SK-N-SH (cell line): ENCODE measurements around the gene AFAP1. TPM values are rescaled to one million over a fixed set of nuclear protein-coding genes. Genes with fewer than 3 reads are reported as not detected.
"Not testable (repeated sequence)": the region's sequence is repeated elsewhere in the genome, so short reads cannot be mapped to it uniquely, and the experiment has no call there.

Experiments used
- CTCF ChIA-PET: fragments of 300-600, 350-600 bp; formaldehyde crosslinking; extraction: SDS; loops from one replicate; lab custom pipeline; 2021; lab: Yijun Ruan, JAX
- POLR2A ChIA-PET: fragments of 350-600 bp; sonication (Branson Sonifier 250); formaldehyde crosslinking; extraction: SDS; loops from one replicate; lab custom pipeline; 2020; ENCODE audit warnings: antibody characterized with exemption, inconsistent platforms; lab: Yijun Ruan, JAX
- DNase-seq: peaks from one replicate; pipeline ENCODE4 v3.0.0; 2012
- H2AFZ ChIP-seq: fragments of 200-600 bp; sonication (generic); 2 replicates; pipeline ENCODE4 v1.8.1; 2016; ENCODE audit warnings: antibody characterized with exemption, mild to moderate bottlenecking, low read depth
- H3F3A ChIP-seq: fragments of 200-600 bp; sonication (generic); replicated peaks from 2 replicates; pipeline ENCODE3; 2016; ENCODE audit warnings: antibody characterized with exemption, mild to moderate bottlenecking; ENCODE audit not compliant: insufficient read depth
- H3K27ac ChIP-seq, 2 experiments: fragments of 200-500 bp in 1 of 2; fragments of 200-600 bp in 1 of 2; sonication (Bioruptor generic) in 1 of 2; sonication (generic), shearing (Covaris generic) in 1 of 2; 2 replicates each; pipeline versions ENCODE4 v1.5.1 to v1.6.1; 2014 to 2016; ENCODE audit warnings: low read depth in 2 of 2, inconsistent platforms in 1 of 2, low read length in 1 of 2, mild to moderate bottlenecking in 1 of 2, mixed read lengths in 1 of 2
- H3K27me3 ChIP-seq: fragments of 200-600 bp; sonication (generic), shearing (Covaris generic); 2 replicates; pipeline ENCODE4 v1.6.1; 2016; ENCODE audit warnings: mixed run types; ENCODE audit not compliant: insufficient read depth
- H3K36me3 ChIP-seq, 2 experiments: fragments of 200-500 bp in 1 of 2; fragments of 200-600 bp in 1 of 2; sonication (Bioruptor generic) in 1 of 2; sonication (generic) in 1 of 2; replicated peaks in 1 of 2; 2 replicates each; pipeline versions ENCODE3 to v1.5.1; 2014 to 2016; ENCODE audit warnings: low read length in 1 of 2, mild to moderate bottlenecking in 1 of 2; ENCODE audit not compliant: insufficient read depth in 2 of 2, control insufficient read depth in 1 of 2
- H3K4me1 ChIP-seq, 2 experiments: fragments of 200-500 bp in 1 of 2; fragments of 200-600 bp in 1 of 2; sonication (Bioruptor generic) in 1 of 2; sonication (generic), shearing (Covaris generic) in 1 of 2; 2 replicates each; pipeline versions ENCODE4 v1.5.1 to v1.6.1; 2014 to 2016; ENCODE audit warnings: low read depth in 1 of 2, low read length in 1 of 2, mixed run types in 1 of 2; ENCODE audit not compliant: insufficient read depth in 2 of 2, control insufficient read depth in 1 of 2
- H3K4me2 ChIP-seq: fragments of 200-600 bp; sonication (generic), shearing (Covaris generic); 2 replicates; pipeline ENCODE4 v1.6.1; 2017; ENCODE audit warnings: mixed run types
- H3K4me3 ChIP-seq, 2 experiments: fragments of 200-500 bp in 1 of 2; fragments of 200-600 bp in 1 of 2; sonication (Bioruptor generic) in 1 of 2; sonication (generic), shearing (Covaris generic) in 1 of 2; 2 replicates each; pipeline versions ENCODE4 v1.5.1 to v1.8.1; 2014 to 2016; ENCODE audit warnings: low read depth in 2 of 2, inconsistent platforms in 1 of 2, low read length in 1 of 2, mild to moderate bottlenecking in 1 of 2, mixed read lengths in 1 of 2, moderate library complexity in 1 of 2
- H3K79me2 ChIP-seq: fragments of 200-600 bp; sonication (generic); 2 replicates; pipeline ENCODE4 v1.8.1; 2017; ENCODE audit warnings: mild to moderate bottlenecking; ENCODE audit not compliant: insufficient read depth
- H3K9ac ChIP-seq: fragments of 200-600 bp; sonication (generic); 2 replicates; pipeline ENCODE4 v1.6.1; 2017; ENCODE audit warnings: mixed run types
- H3K9me2 ChIP-seq: fragments of 200-600 bp; sonication (generic); 2 replicates; pipeline ENCODE4 v1.6.1; 2017; ENCODE audit warnings: mixed run types
- H3K9me3 ChIP-seq: fragments of 200-600 bp; sonication (generic); 2 replicates; pipeline ENCODE4 v1.6.1; 2017; ENCODE audit warnings: mixed run types, mild to moderate bottlenecking, moderate library complexity
- H4K20me1 ChIP-seq: fragments of 200-600 bp; sonication (generic); 2 replicates; pipeline ENCODE4 v1.6.1; 2017; ENCODE audit warnings: mild to moderate bottlenecking, mixed run types; ENCODE audit not compliant: insufficient read depth
- JUND ChIP-seq: IDR thresholded peaks from 2 replicates; pipeline ENCODE4 v1.4.0; 2012
- PBX3 ChIP-seq: IDR thresholded peaks from 2 replicates; pipeline ENCODE4; 2012
- TCF12 ChIP-seq: IDR thresholded peaks from 2 replicates; pipeline ENCODE4 v1.4.0; 2012
- USF2 ChIP-seq: fragments of 150-350 bp; IDR thresholded peaks from 2 replicates; pipeline ENCODE4 v1.6.1; 2017; ENCODE audit warnings: antibody characterized with exemption, low read length, low read depth, borderline replicate concordance
- WGBS: methylation state at CpG from one replicate; pipeline ENCODE4 v1.1.6; 2017; ENCODE audit warnings: low lambda C conversion rate; 5-methylcytosine and 5-hydroxymethylcytosine counted together
- polyA plus RNA-seq, 3 experiments: library from polyadenylated mRNA; depleted of rRNA; stranded (reverse); fragments of >200 nt; gene quantifications; 2 replicates each; pipeline ENCODE4 v1.2.3, GENCODE V29; 2012

Gene AFAP1
- polyA plus RNA-seq, 1 of the 3 experiments (the other 2 are of a cell fraction), result 67.9 TPM

DNA sequence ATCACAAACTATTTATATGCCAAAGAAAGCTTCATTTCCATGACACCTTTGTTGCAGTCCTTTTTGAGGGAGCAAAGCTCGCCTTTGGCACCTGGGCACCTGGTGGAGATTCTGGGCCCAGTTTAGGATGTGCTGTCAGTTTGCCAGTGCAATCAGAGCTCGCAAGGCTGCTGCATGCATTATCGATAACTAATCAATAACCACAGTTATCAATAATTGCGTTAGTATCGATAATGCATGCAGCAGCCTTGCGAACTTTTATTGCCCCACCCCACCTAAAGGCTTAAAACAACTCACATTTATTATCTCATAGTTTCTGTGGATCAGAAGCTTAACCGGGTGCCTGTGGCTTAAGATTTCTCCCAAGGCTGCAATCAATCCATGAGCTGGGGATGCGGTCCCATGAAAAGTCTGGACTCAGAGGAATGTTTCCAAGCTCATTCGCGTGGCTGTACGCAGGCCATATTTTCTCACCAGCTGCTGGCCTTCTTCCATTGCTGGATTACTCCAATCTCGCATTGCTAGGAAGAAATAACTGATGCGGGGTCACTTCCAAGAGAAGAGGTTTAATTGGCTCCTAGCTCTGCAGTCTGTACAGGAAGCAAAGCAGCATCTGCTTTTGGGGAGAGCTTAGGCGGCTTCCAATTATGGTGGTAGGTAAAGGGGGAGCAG lies 6.2 kb upstream of the AFAP1 start:
- Histone ChIP-seq H2AFZ (no peak overlapping the region), H3K4me2 (no peak overlapping the region), H3K4me1 (peaks cover 8 to 26% of the 10 kb centered on the region in 2 experiments; a peak in 2 of 4 replicates), H3K36me3 (no peaks in the 10 kb centered on the region), H3K4me3 (no peak overlapping the region), H3K9me2 (no peaks in the 10 kb centered on the region), H3K27ac (no peak overlapping the region), H4K20me1 (no peaks in the 10 kb centered on the region)
- POLR2A ChIA-PET, result no interaction called here
- whole genome bisulfite sequencing, result 94% methylated on average over 13 of the region's 14 CpGs
- TF ChIP-seq JUND, result no peak
- TF ChIP-seq, all 33 proteins: peak for 0
- Histone ChIP-seq H3K9me3 (no peaks in the 10 kb centered on the region), H3K9ac (no peak overlapping the region), H3K27me3 (no peaks in the 10 kb centered on the region), H3F3A (peaks cover 8% of the 10 kb centered on the region), H3K79me2 (no peaks in the 10 kb centered on the region)
- CTCF ChIA-PET, result interaction anchor here (0.7 to 13.5 kb wide), 6 partner anchors 16 to 142 kb away, joined by 3 to 116 read pairs (median 4); no protein-coding TSS in a partner anchor
- DNase-seq, result no peak

DNA sequence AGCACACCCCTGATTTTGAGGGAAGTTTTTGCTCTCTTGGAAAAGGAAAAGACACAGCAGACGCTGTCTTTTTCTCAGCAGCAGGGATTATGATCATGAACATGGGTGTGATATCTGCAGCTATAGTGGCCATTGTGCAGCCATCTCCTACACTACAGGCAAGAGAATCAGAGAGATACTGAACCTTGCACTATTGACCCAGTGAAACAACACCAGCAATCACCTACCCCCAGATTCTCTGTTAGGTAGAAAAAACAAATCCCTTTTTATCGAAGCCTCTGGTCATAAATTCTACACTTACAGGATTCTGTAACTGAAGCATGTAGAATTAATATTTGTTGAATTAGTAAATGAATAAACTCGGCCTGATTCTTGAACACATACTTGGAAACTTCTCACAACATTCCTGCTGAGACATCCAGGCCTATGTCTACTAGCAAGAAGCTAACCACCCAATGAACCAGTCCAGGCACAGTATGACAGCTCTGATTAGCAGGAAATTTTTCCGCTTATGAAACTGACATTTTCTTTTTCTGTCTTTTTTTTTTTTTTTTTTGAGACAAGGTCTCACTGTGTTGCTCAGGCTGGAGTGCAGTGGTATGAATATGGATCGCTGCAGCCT lies 5.0 kb upstream of the AFAP1 start:
- Histone ChIP-seq H3K36me3 (no peaks in the 10 kb centered on the region), H3K4me3 (no peak overlapping the region), H3K27me3 (no peaks in the 10 kb centered on the region), H3K9me3 (no peaks in the 10 kb centered on the region), H3K4me1 (peaks cover 11 to 24% of the 10 kb centered on the region in 2 experiments; a peak in 2 of 4 replicates)
- 75% methylated on average over 5 of the region's 5 CpGs for WGBS
- POLR2A ChIA-PET, result no interaction called here
- no peak for TF ChIP-seq USF2
- peak; percentile 10; the same call in 1 of the 2 replicates for TF ChIP-seq PBX3
- peak; percentile 11; the same call in 1 of the 2 replicates for TF ChIP-seq TCF12
- TF ChIP-seq, all 33 proteins: peak for 2
- Histone ChIP-seq H3K79me2 (peaks cover 6% of the 10 kb centered on the region; the same call in 1 of the 2 replicates), H4K20me1 (no peaks in the 10 kb centered on the region), H3K27ac (peak overlapping the region in 1 of 2 experiments; percentile 9; a peak in 1 of 4 replicates), H3K9me2 (no peaks in the 10 kb centered on the region), H3K4me2 (no peak overlapping the region), H3K9ac (no peak overlapping the region), H2AFZ (no peak overlapping the region), H3F3A (peaks cover 14% of the 10 kb centered on the region)
- CTCF ChIA-PET, result interaction anchor here (1.1 to 13.5 kb wide), 3 partner anchors 43 to 140 kb away, joined by 3 to 116 read pairs (median 6); no protein-coding TSS in a partner anchor
- no peak for DNase-seq

DNA sequence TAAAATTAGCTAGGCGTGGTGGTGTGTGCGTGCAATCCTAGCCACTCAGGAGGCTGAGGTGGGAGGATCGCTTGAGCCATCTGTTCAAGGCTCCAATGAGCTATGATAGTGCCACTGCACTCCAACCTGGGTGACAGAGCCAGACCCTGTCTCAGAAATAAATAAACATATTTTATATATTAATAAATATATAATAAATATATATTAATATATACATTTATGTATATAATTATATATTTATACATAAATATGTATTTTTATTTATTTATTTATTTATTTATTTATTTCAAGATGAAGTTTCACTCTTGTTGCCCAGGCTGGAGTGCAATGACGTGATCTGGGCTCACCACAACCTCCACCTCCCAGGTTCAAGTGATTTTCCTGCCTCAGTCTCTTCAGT lies 4.0 kb upstream of the AFAP1 start:
- H3K79me2 ChIP-seq, result peaks cover 15% of the 10 kb centered on the region
- H3K36me3 ChIP-seq, H3K9ac ChIP-seq, H3K4me2 ChIP-seq, H4K20me1 ChIP-seq, H3K9me2 ChIP-seq, DNase-seq, H2AFZ ChIP-seq, H3K4me3 ChIP-seq, H3K27ac ChIP-seq, H3K9me3 ChIP-seq, POLR2A ChIA-PET, H3K27me3 ChIP-seq: not testable (repeated sequence)
- over 99% methylated on average over 4 of the region's 4 CpGs for WGBS
- peaks cover 14% of the 10 kb centered on the region for H3F3A ChIP-seq
- H3K4me1 ChIP-seq, result peaks cover 11 to 14% of the 10 kb centered on the region in 2 experiments; a peak in 2 of 4 replicates
- CTCF ChIA-PET, result interaction anchor here (1.5 to 13.5 kb wide), 4 partner anchors 14 to 139 kb away, joined by 3 to 116 read pairs (median 9); no protein-coding TSS in a partner anchor
